HG03196 (cell line): Measurements from ENCODE around the gene PLEKHG5.
"Not testable (repeated sequence)": the region's sequence is repeated elsewhere in the genome, so short reads cannot be mapped to it uniquely, and the experiment has no call there.

ENCODE experiments used
- ATAC-seq: cut with Tn5 transposase; IDR thresholded peaks from one replicate; pipeline ENCODE4 v1.9.1; 2021; ENCODE audit not compliant: unreplicated experiment

The PLEKHG5 gene

GRCh38 chr1:6464915-6465314 lies 26.6 kb downstream of the PLEKHG5 start:
- no peak for ATAC-seq

DNA sequence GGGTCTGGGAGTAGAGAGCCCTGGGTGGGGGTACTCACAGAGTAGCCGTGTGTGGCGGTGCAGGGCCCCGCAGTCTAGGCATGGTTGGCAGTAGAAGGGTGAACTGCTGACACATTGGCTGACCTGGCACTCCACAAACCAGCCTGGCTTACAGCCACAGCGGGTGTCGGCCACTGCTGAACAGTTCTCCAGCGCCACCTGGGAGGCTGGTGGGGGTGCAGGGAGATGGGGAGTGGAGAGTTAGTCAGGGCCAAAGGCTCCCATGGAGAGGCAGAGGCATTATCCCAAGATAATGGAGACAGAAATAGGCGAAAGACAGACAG lies 27.0 kb downstream of the PLEKHG5 start:
- ATAC-seq, result no peak

DNA sequence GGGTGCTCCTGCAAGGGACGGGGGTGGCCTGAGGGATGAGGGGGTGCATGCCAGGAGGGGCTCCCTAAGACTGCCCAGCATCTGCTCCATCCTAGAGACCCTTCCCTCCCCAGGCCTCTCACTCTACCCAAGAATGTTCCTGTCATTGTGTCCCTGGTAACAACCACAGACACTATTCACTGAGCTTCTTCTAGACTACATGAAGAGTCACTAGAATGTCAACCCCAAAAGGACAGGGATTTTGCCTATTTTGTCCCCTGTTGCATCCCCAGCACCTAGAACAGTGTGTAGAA lies 28.4 kb downstream of the PLEKHG5 start:
- no peak for ATAC-seq

DNA sequence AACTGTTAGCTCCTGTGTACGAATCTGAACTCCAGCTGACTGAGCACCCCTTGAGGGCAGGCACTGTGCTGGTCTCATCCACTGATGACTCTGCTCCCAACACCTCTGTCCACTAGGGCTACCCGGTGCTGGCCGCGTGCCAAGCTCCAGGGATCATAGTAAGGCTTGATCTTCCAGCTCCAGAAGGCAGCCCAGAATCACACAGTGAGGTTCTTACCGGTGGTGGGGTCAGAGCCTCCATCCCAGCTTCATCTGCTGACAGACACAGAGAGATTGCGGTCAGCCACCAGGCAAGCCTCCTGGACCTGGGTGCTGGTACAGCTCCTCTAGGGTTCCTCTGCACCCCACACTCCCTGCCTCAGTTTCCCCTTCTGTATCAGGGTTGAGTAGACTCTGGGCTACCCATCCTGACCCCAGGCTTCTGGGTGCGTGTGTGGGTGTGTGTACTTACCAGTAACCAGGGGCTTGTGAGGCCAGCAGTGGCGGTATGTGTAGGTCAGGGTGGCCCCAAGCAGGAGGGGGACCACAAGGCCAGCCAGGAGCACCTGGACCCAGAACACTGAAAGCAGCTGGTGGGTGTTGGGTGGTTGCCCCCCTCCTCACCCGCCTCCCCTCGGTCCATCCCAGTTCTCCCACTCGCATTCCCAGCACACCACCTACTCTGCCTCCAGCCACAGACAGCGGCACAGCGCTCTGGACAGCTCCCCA lies 28.9 kb downstream of the PLEKHG5 start:
- no peak for ATAC-seq

DNA sequence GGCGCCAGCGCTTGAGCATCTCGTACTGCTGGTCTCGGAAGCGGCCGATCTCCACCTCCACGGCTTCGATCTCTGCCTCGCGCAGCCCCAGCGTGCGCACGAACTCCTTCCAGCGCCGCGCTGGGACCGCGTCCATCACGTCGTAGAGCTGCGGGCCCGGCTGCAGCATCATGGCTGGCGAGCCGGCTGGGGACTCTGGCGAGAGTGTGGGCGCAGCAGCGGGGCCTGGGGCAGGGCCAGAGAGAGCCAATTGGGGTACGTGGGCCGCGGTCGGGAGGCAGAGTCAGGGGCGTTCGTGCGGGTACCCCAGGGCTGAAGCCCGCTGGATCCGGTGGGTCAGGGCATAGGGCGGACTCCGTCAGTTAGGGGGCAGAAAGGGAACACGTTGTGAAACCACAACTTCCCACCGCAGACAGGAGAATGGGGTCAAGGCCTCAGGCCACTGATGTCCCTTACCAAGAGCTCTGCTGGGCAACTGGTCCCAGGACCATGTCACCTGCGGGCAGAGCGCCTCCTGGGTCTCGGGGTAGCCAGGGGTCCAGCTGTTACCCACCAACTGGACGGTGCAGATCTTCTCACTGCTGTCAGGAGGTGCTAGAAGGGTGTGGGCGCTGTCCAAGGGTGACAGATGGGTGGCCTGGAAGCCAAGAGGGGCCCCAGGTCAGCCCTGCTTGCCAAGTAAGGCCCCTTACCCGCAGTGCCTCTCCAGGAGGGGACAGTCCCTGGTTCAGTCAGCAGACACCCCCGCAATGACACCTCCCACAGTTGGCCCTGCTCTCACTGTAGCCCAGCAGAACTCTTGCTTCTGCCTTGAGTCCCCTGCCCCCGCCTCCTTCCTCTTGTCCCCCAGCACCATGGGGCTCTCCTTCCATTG lies 29.7 kb downstream of the PLEKHG5 start:
- ATAC-seq, result no peak

- no peak for ATAC-seq
Measured at GRCh38 chr1:6461051-6461530, 30.4 kb downstream of the PLEKHG5 start.

DNA sequence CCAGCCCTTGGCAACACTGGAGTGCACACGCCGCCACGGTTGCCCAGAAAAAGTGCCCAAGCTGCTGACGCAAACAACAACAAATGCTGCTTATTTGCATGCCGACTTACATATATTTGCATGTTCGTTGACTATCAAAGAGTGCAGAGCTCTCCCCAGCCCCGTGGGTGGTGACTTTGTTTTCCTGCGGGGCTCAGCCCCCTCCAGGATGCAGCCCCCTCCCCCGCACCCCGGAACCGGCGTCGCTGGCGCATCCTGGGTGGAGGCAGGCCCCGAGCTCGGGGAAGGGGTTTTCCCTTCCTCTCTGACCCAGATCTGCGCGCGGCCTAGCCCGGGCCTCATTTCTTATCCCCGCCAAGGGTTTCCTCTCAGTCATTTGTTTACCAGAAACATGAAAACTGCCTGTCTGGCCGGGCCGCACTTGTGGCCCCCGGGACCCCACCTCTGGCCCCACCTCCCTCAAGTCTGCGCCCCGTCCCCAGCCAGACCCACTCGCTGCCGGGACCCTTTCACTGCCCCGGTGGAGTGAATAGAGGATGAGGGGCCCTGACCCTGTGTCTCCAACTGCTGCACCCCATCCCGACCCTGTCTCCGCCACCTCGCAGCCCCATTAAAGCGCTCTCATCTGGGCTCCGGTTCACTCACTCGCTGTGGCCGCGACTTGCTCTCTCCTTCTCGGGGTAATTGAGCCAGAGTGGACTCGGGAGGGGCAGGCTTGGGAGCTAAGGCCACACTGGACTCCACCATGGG lies 31.0 kb downstream of the PLEKHG5 start:
- ATAC-seq, result no peak

- ATAC-seq, result no peak
Measured at GRCh38 chr1:6459850-6460265, 31.6 kb downstream of the PLEKHG5 start.

GRCh38 chr1:6456800-6457466 lies 34.5 kb downstream of the PLEKHG5 start:
- no peak for ATAC-seq

GRCh38 chr1:6455752-6456520 lies 35.5 kb downstream of the PLEKHG5 start:
- not testable (repeated sequence) for ATAC-seq

GRCh38 chr1:6454856-6455751 lies 36.4 kb downstream of the PLEKHG5 start:
- no peak for ATAC-seq

DNA sequence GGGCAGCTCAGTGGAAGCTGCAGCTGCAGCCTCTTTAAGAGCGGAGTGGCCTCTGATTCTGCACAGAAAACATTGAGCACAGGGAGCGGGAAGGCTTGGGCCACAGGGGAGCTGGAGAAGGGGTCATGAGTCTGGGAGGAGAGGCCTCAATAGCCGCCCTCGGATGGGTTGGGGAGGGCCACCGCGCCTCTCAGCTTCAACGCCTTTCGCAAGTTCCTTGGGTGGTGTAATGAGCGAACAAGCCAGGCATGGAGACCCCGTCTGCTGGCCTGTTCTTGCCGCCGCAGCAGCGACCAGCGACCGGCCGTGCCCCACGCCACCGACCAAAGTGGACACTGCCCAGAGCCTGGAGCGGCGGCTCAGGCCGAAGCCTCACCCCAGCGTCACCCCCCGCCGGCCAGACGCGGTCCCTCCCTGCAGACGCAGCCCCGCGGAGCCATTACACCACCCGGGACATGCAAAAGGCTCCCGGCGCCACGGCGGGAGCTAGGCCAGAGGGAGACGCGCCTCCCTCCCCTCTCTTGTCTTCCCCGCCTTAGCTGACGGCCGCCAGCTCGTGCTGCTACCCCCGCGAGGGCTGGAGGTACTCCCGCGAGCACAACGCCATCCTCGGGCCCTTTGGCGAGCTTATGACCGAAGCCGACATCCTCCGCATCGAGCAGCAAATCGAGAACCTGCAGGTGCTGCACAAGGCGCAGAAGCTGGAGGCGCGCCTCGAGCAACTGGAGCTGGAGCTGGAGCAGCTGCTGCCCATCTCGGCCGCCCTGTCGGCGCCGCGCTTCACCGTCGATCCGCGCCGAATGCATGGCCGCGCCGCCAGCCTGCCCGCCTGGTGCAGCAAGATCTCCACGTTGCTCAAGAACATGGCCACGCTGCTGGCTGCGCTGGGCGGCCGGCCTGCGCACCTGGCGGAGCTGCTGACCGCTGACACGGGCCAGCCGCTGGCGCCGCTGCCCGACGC lies 37.3 kb downstream of the PLEKHG5 start:
- ATAC-seq, result not testable (repeated sequence)

- no peak for ATAC-seq
Measured at GRCh38 chr1:6450943-6451373, 40.5 kb downstream of the PLEKHG5 start.

- not testable (repeated sequence) for ATAC-seq
Measured at GRCh38 chr1:6450486-6450885, 41.0 kb downstream of the PLEKHG5 start.

- ATAC-seq, result no peak
Measured at GRCh38 chr1:6450005-6450450, 41.4 kb downstream of the PLEKHG5 start.

- no peak for ATAC-seq
Measured at GRCh38 chr1:6448749-6449631, 42.5 kb downstream of the PLEKHG5 start.
